ENCODE measurements around the gene SP7. TPM values are rescaled to one million over a fixed set of nuclear protein-coding genes. Genes with fewer than 3 reads are reported as not detected.
A peak's percentile ranks its signal among the peaks of the same experiment; 100 is the strongest.

Gene SP7
- total and polyA plus RNA-seq, 9 of the 15 experiments (the other 6 are each of a cell fraction or from before 2014, with no cell fraction given): 0.04 TPM; not detected in 8

GRCh38 chr12:53313996-53314395 is 22.2 kb downstream of the SP7 start:
- no peak for FAIRE-seq

More at GRCh38 chr12:53313996-53314395, 22.2 kb downstream of the SP7 start:
- ATAC-seq: no peak
- Histone ChIP-seq H3K36me3 (ENCODE audit: control insufficient read depth, insufficient read depth, low read length) (peaks cover 55% of the 10 kb centered on the region), H3K9me3 (replicated peaks; ENCODE audit: control insufficient read depth, insufficient read depth, low read depth, low read length) (no peaks in the 10 kb centered on the region), H3K9me1 (ENCODE audit: control insufficient read depth, insufficient read depth, low read length) (peaks cover 3% of the 10 kb centered on the region), H3K9ac (ENCODE audit: insufficient read depth in 1 of 2, low read depth in 2 of 2, low read length in 2 of 2) (peak overlapping the region in 1 of 2 experiments; percentile 67; a peak in 1 of 4 replicates), H4K20me1 (replicated peaks; ENCODE audit: control insufficient read depth, insufficient read depth, low read length) (no peaks in the 10 kb centered on the region), H3K79me2 (ENCODE audit: control insufficient read depth, insufficient read depth, low read length) (no peaks in the 10 kb centered on the region; the same call in 2 of the 3 replicates), H3K4me2 (ENCODE audit: insufficient read depth, low read length) (no peak overlapping the region), H3K4me1 (replicated peaks in 1 of 2; ENCODE audit: control insufficient read depth in 2 of 2, insufficient read depth in 2 of 2, low read length in 2 of 2) (peaks cover 10 to 11% of the 10 kb centered on the region in 2 experiments; a peak in 4 of 5 replicates), H3K27me3 (ENCODE audit: control insufficient read depth in 2 of 2, insufficient read depth in 2 of 2, low read length in 2 of 2) (no peaks in the 10 kb centered on the region), H2AFZ (ENCODE audit: low read depth, low read length) (no peak overlapping the region), H3K4me3 (no peak overlapping the region), H3K27ac (ENCODE audit: extremely low read depth, low read depth, low read length) (no peak overlapping the region)
- CTCF ChIA-PET (ENCODE audit: low intra/inter-chr PET ratio): no interaction called here
- no peak for DNase-seq (ENCODE audit: extremely low read depth in 1 of 4, low spot score in 3 of 4)
- intact Hi-C loops (cut with micrococcal nuclease): no loop called here
- no TSS peak for BruUV-seq (replicated peaks)
- in situ Hi-C loops (cut with MboI): no loop called here
- 94% methylated on average over 2 of the region's 3 CpGs for WGBS (ENCODE audit: insufficient coverage, low coverage, missing lambda C conversion rate)
- TF ChIP-seq E4F1 (CRISPR knock-in tag; IDR thresholded peaks at IDR 0.05; ENCODE audit: borderline replicate concordance): no peak
- TF ChIP-seq CEBPB (tag; IDR thresholded peaks at IDR 0.05): peak; percentile 46
- POLR2A ChIA-PET: interaction anchor here (1.2 kb wide), 1 partner anchor 9 kb away, joined by 3 read pairs; no protein-coding TSS in a partner anchor

Data from K562 (cell line).